HL-60 (cell line): ENCODE data around the gene HPS4.
"Not testable (repeated sequence)": the region's sequence is repeated elsewhere in the genome, so short reads cannot be mapped to it uniquely, and the experiment has no call there.

ENCODE experiments used
- DNase-seq, 2 experiments: peaks; one replicate each; pipeline ENCODE4 v3.0.0-alpha.2; 2010 to 2020; ENCODE audit warnings: low read depth in 1 of 2, low spot score in 1 of 2
- H3K27ac ChIP-seq: fragments of 250-450 bp; sonication (Bioruptor Pico); replicated peaks from 2 replicates; pipeline ENCODE4 v1.5.1; 2020; ENCODE audit warnings: mild to moderate bottlenecking, moderate library complexity
- H3K27me3 ChIP-seq: fragments of 250-450 bp; sonication (Bioruptor Pico); 2 replicates; pipeline ENCODE4 v1.5.1; 2021; ENCODE audit warnings: mild to moderate bottlenecking, moderate library complexity; ENCODE audit not compliant: insufficient read depth, poor library complexity, severe bottlenecking
- H3K4me3 ChIP-seq: replicated peaks from 2 replicates; pipeline ENCODE4 v1.5.1; 2011; ENCODE audit warnings: mild to moderate bottlenecking, control low read depth, low read length; ENCODE audit not compliant: insufficient read depth
- CTCF ChIP-seq: IDR thresholded peaks from one replicate; pipeline ENCODE4 v1.5.1; 2011; ENCODE audit warnings: low read length, control low read depth, inconsistent platforms; ENCODE audit not compliant: insufficient read depth
- GABPA ChIP-seq: IDR thresholded peaks from 2 replicates; pipeline ENCODE4 v1.6.1; 2012; ENCODE audit warnings: low read depth
- POLR2AphosphoS5 ChIP-seq: IDR thresholded peaks from 2 replicates; pipeline ENCODE4 v1.6.1; 2012; ENCODE audit warnings: low read depth
- REST ChIP-seq: IDR thresholded peaks from 2 replicates; pipeline ENCODE4 v1.6.1; 2012; ENCODE audit warnings: low read depth; ENCODE audit not compliant: insufficient replicate concordance
- SPI1 ChIP-seq: IDR thresholded peaks from 2 replicates; pipeline ENCODE4 v1.6.1; 2012; ENCODE audit warnings: low read depth, mild to moderate bottlenecking, borderline replicate concordance

HPS4 gene

GRCh38 chr22:26444777-26445176 lies 38.8 kb downstream of the HPS4 start:
- Histone ChIP-seq H3K27ac (no peak overlapping the region), H3K4me3 (no peak overlapping the region), H3K27me3 (no peaks in the 10 kb centered on the region)
- TF ChIP-seq POLR2AphosphoS5: no peak
- TF ChIP-seq SPI1: no peak
- no peak for TF ChIP-seq REST
- no peak for TF ChIP-seq CTCF
- no peak for TF ChIP-seq GABPA
- no peak for DNase-seq

- no peak overlapping the region for H3K27ac ChIP-seq
- no peaks in the 10 kb centered on the region for H3K27me3 ChIP-seq
- DNase-seq: no peak
- TF ChIP-seq POLR2AphosphoS5: no peak
- TF ChIP-seq SPI1: no peak
- no peak for TF ChIP-seq CTCF
- TF ChIP-seq REST: no peak
- no peak for TF ChIP-seq GABPA
- H3K4me3 ChIP-seq: no peak overlapping the region
Observed at GRCh38 chr22:26443901-26444690, 39.5 kb downstream of the HPS4 start.

- TF ChIP-seq GABPA: no peak
- peak; percentile 88 for TF ChIP-seq SPI1
- Histone ChIP-seq H3K27me3 (no peaks in the 10 kb centered on the region), H3K4me3 (no peak overlapping the region), H3K27ac (no peak overlapping the region)
- DNase-seq: peak in 1 of 2 experiments; percentile 28
Observed at GRCh38 chr22:26442086-26442756, 41.4 kb downstream of the HPS4 start.

- no peak overlapping the region for H3K27ac ChIP-seq
- TF ChIP-seq CTCF: no peak
- no peak for TF ChIP-seq SPI1
- no peak for TF ChIP-seq REST
- no peak for TF ChIP-seq POLR2AphosphoS5
- TF ChIP-seq GABPA: no peak
- H3K27me3 ChIP-seq: no peaks in the 10 kb centered on the region
- no peak for DNase-seq
- H3K4me3 ChIP-seq: no peak overlapping the region
Observed at GRCh38 chr22:26439559-26439958, 44.0 kb downstream of the HPS4 start.

- not testable (repeated sequence) for H3K27me3 ChIP-seq, H3K27ac ChIP-seq, H3K4me3 ChIP-seq, DNase-seq
Observed at GRCh38 chr22:26438776-26439175, 44.8 kb downstream of the HPS4 start.
